ENCODE measurements around the gene TAP2.
"Not testable (repeated sequence)": the region's sequence is repeated elsewhere in the genome, so short reads cannot be mapped to it uniquely, and the experiment has no call there.

Gene TAP2

DNA sequence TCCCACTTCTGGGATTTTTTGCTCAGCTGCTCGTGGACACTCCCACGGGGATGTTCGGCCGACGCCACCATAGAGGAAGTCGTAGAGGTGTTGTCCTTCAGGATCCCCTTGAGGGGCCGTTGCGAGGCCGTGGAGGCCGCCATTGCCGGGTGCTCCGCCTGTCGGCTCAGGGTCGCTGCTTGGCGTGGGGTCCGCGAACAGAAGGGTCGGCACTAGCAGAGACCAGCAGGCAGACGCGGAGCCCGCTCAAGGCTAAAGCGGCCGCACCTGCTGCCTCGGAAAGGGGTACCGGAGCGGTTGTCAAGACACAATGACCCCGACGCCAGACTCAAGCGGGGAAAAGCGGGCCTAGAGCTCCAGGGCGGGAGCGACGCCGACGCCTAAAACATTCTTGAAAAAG is 41.2 kb upstream of the TAP2 start:
- peak overlapping the region; percentile 66 for H3K4me2 ChIP-seq (ENCODE audit: low read length)
- peaks cover 8% of the 10 kb centered on the region for H3K4me1 ChIP-seq (ENCODE audit: low read length)
- H3K4me3 ChIP-seq (ENCODE audit: low read length) = peak overlapping the region; percentile 74
- no peak overlapping the region for H3K27ac ChIP-seq (ENCODE audit: low read length)
- no peaks in the 10 kb centered on the region for H3K9me3 ChIP-seq (ENCODE audit: insufficient read depth, low read length)
- no peak for TF ChIP-seq EZH2phosphoT487 (IDR thresholded peaks at IDR 0.05; ENCODE audit: low read depth)
- TF ChIP-seq, protein P1, sequence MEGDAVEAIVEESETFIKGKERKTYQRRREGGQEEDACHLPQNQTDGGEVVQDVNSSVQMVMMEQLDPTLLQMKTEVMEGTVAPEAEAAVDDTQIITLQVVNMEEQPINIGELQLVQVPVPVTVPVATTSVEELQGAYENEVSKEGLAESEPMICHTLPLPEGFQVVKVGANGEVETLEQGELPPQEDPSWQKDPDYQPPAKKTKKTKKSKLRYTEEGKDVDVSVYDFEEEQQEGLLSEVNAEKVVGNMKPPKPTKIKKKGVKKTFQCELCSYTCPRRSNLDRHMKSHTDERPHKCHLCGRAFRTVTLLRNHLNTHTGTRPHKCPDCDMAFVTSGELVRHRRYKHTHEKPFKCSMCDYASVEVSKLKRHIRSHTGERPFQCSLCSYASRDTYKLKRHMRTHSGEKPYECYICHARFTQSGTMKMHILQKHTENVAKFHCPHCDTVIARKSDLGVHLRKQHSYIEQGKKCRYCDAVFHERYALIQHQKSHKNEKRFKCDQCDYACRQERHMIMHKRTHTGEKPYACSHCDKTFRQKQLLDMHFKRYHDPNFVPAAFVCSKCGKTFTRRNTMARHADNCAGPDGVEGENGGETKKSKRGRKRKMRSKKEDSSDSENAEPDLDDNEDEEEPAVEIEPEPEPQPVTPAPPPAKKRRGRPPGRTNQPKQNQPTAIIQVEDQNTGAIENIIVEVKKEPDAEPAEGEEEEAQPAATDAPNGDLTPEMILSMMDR (IDR thresholded peaks at IDR 0.05; ENCODE audit: low read depth, low read length) = no peak
- H3K9ac ChIP-seq (ENCODE audit: low read length) = peak overlapping the region; percentile 25; the same call in 1 of the 2 replicates
- H4K20me1 ChIP-seq (ENCODE audit: insufficient read depth, low read length) = no peaks in the 10 kb centered on the region
- H2AFZ ChIP-seq (ENCODE audit: low read depth, low read length) = peak overlapping the region; percentile 64
- H3K79me2 ChIP-seq (ENCODE audit: low read length) = no peaks in the 10 kb centered on the region
- no peaks in the 10 kb centered on the region for H3K27me3 ChIP-seq (ENCODE audit: low read depth, low read length)
- no peaks in the 10 kb centered on the region for H3K36me3 ChIP-seq (replicated peaks; ENCODE audit: low read depth, low read length)

- Histone ChIP-seq H3K36me3 (replicated peaks; ENCODE audit: low read depth, low read length) (no peaks in the 10 kb centered on the region), H3K27me3 (ENCODE audit: low read depth, low read length) (no peaks in the 10 kb centered on the region), H3K4me1 (ENCODE audit: low read length) (peaks cover 8% of the 10 kb centered on the region)
These were observed 38.1 kb upstream of the TAP2 start for GRCh38 chr6:32876603-32877002.

GRCh38 chr6:32873947-32874346 is 35.4 kb upstream of the TAP2 start:
- H3K4me3 ChIP-seq (ENCODE audit: low read length); H3K4me1 ChIP-seq (ENCODE audit: low read length); H4K20me1 ChIP-seq (ENCODE audit: insufficient read depth, low read length); H3K36me3 ChIP-seq (replicated peaks; ENCODE audit: low read depth, low read length); H3K27ac ChIP-seq (ENCODE audit: low read length); H2AFZ ChIP-seq (ENCODE audit: low read depth, low read length); H3K9ac ChIP-seq (ENCODE audit: low read length); H3K9me3 ChIP-seq (ENCODE audit: insufficient read depth, low read length); H3K79me2 ChIP-seq (ENCODE audit: low read length); H3K4me2 ChIP-seq (ENCODE audit: low read length): not testable (repeated sequence)
- H3K27me3 ChIP-seq (ENCODE audit: low read depth, low read length) = peaks cover 15% of the 10 kb centered on the region

More at GRCh38 chr6:32876603-32877002, 38.1 kb upstream of the TAP2 start:
- H3K79me2 ChIP-seq (ENCODE audit: low read length) = no peaks in the 10 kb centered on the region
- no peak overlapping the region for H2AFZ ChIP-seq (ENCODE audit: low read depth, low read length)
- H3K4me2 ChIP-seq (ENCODE audit: low read length) = peak overlapping the region; percentile 13
- no peak overlapping the region for H3K27ac ChIP-seq (ENCODE audit: low read length)
- no peaks in the 10 kb centered on the region for H4K20me1 ChIP-seq (ENCODE audit: insufficient read depth, low read length)
- no peaks in the 10 kb centered on the region for H3K9me3 ChIP-seq (ENCODE audit: insufficient read depth, low read length)
- no peak overlapping the region for H3K4me3 ChIP-seq (ENCODE audit: low read length)
- H3K9ac ChIP-seq (ENCODE audit: low read length) = no peak overlapping the region
- TF ChIP-seq, protein P1 (IDR thresholded peaks at IDR 0.05; ENCODE audit: low read depth, low read length) = no peak
- TF ChIP-seq EZH2phosphoT487 (IDR thresholded peaks at IDR 0.05; ENCODE audit: low read depth) = no peak

DNA sequence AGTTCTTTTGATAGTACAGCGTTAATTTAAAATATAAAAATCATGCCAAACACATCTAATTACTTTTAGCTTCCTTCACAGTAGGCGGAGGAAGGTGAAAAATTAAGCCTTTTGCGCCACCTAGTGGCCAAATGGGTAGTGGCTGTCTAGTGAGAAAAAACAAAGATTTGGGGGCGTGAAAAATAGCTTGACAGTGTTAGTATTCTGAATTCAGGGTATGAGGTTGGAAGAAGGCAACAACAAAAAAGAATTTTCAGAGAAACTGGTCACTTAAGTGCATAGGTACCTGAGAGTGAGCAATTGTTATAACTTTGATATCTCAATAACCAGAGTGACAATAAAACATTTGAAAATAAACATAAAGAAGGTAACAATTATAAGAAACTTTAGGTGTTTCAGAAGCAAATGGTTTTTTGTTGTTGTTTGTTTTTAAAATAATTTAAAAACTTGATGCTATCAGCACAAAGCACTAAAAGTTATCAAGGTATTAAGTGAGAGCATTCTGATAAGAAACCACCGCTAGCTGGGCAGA is 29.8 kb upstream of the TAP2 start:
- Histone ChIP-seq H3K27ac (ENCODE audit: low read length) (no peak overlapping the region), H4K20me1 (ENCODE audit: insufficient read depth, low read length) (no peaks in the 10 kb centered on the region), H3K4me2 (ENCODE audit: low read length) (peak overlapping the region; percentile 67), H2AFZ (ENCODE audit: low read depth, low read length) (no peak overlapping the region), H3K4me1 (ENCODE audit: low read length) (peaks cover 39% of the 10 kb centered on the region), H3K27me3 (ENCODE audit: low read depth, low read length) (peaks cover 15% of the 10 kb centered on the region), H3K4me3 (ENCODE audit: low read length) (peak overlapping the region; percentile 33), H3K9me3 (ENCODE audit: insufficient read depth, low read length) (no peaks in the 10 kb centered on the region), H3K36me3 (replicated peaks; ENCODE audit: low read depth, low read length) (no peaks in the 10 kb centered on the region), H3K9ac (ENCODE audit: low read length) (peak overlapping the region; percentile 50; the same call in 1 of the 2 replicates), H3K79me2 (ENCODE audit: low read length) (no peaks in the 10 kb centered on the region)
- TF ChIP-seq, protein P1 (IDR thresholded peaks at IDR 0.05; ENCODE audit: low read depth, low read length) = peak; percentile 75
- no peak for TF ChIP-seq EZH2phosphoT487 (IDR thresholded peaks at IDR 0.05; ENCODE audit: low read depth)
